8988T (cell line): Measurements from ENCODE around the gene PLA2G4A.

Source experiments
- DNase-seq: peaks from one replicate; pipeline ENCODE4 v3.0.0; 2011

The PLA2G4A gene

DNA sequence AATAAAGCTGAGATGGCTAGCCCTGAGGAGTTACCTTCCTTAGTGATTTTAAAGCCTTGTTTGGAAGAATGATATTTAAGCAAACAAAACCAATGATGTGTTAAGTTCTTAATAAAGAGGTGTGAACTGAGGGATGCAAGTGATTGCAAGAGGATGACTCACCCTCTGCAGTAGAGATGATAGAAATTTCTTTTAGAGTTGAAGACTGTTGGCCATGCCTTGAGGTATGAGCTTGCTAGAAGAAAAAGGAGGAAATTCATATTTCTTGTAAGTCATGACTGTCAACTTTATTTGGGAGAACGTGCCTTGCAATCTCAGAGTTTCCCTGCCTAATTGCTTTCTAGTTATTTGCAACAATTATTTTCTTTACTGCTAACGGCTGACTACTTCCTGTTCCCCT is 94.7 kb downstream of the PLA2G4A start:
- no peak for DNase-seq

GRCh38 chr1:186925881-186926669 is 97.3 kb downstream of the PLA2G4A start:
- no peak for DNase-seq

DNA sequence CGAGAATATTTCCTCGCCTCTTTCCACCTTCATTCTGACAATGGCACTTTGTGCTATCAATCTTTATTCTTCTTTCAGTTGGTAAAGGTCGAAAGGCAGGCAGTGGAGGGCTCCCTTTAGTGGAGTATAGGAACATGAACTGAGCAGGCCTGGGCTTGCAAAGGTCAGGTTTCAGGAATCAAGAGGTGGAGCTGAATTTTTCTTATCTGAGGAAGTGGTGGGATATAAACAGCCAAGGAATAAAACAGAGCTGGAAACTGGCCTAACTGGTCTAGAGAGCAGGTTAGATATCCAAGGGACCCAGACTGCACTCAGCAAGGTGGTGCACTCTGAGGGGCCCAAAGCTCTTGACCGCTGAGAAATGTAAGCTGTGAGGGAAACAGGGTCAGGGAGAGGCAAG is 99.1 kb downstream of the PLA2G4A start:
- no peak for DNase-seq

DNA sequence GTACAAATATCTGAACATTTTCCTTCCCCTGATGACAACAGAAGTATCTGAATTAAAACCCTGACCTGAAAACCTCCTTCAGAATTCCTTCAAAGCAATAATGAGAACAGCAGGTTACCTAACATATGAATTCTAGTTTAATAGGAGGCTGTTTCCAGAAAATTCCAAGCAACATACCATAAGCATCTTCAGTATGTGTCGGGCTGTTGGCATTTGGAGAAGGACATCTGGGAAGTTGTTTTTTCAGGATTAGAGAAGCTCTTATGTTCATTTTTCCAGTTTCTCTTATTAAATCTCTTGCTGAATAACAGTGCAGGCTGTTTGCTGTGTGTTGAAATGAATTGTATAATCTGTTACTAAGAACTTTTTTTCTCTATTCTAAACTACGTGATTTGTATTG is 101.5 kb downstream of the PLA2G4A start:
- DNase-seq, result no peak

DNA sequence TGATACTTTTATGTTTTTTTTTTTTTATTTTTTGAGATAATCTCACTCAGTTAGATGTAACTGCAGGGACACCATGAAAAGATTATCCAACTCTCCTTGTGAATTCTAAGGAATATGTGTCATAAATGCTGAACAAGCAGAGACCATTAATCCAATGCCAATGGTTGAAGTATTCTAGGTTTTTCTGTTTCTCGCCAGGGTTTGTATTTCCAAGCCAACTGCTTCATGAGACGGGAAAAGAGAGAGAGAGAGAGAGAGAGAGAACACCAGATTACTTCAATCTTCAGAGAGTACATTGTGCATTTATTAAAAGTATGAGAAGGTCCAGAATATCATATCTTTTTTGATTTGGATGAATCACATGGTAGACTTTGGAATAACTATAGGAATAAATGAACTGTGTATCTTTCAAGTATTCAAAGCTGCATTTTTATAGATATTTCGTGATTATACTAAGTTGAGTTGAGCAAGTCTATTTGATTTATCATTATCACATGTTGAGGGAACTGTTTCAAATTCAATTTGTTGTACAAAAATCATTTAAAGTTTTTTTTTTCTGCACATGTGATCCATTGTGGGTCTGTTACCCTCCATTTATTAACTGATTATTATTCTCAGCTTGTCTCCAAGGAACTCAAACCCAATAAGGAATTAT is 108.4 kb downstream of the PLA2G4A start:
- no peak for DNase-seq

- no peak for DNase-seq
Observed at GRCh38 chr1:186943891-186944686, 115.3 kb downstream of the PLA2G4A start.

- no peak for DNase-seq
Observed at GRCh38 chr1:186945146-186945545, 116.4 kb downstream of the PLA2G4A start.

- no peak for DNase-seq
Observed at GRCh38 chr1:186948535-186948934, 119.8 kb downstream of the PLA2G4A start.

GRCh38 chr1:186949173-186949572 is 120.4 kb downstream of the PLA2G4A start:
- no peak for DNase-seq

GRCh38 chr1:186950547-186950946 is 121.8 kb downstream of the PLA2G4A start:
- DNase-seq, result no peak

DNA sequence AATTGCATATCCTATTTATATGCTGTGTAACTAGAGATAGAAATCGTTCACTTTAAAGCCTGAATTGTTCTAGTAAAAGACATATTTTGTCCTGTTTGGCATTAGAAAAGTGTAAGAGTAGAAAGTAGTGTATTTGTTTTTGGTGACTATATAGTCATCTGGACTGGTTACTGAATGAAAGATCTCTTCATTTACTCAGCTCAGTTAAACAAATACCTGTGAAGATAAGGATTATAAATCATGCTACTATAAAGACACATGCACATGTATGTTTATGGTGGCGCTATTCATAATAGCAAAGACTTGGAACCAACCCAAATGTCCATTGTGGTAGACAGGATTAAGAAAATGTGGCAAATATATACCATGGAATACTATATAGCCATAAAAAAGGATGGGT is 125.1 kb downstream of the PLA2G4A start:
- no peak for DNase-seq

DNA sequence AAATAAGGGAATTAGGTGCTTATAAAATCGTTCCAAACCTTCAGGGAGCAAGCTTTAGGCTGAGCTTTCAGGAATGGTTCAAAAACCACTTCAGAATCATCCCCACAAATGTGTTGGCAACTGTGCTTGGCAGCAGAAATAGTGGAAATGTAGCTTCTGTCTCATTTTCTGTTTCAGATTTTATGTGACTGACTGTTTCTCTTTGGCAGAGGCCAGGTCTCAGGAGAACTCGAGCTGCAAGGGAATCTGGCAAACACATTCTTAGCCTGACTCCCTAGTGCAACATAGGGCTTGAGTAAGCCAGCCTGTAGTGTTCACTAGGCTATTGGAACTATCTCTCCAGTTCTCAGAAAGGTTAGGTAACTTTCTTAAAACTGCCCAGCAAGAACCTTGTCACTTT is 128.6 kb downstream of the PLA2G4A start:
- no peak for DNase-seq

- DNase-seq, result no peak
Observed at GRCh38 chr1:186958520-186958919, 129.8 kb downstream of the PLA2G4A start.

GRCh38 chr1:186960861-186961260 is 132.1 kb downstream of the PLA2G4A start:
- DNase-seq, result no peak

DNA sequence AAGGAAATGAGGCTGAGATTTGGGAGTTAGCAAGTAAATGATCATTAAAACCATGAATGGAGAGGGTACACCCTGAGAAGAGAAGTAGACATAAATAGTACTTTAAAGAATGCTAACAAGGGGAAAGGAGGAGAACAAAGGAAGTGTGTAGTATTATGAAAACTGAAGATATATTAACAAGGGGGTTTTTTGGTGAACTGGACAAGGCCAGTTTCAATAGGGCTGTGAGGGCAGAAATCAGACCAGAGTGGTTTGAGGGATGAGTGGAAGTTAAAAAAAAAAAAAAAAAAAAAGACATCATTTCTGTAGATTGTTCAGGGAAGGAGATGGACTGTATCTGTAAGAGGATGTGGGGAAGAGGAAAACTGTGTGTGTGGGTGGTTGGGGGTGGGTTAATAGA is 137.1 kb downstream of the PLA2G4A start:
- no peak for DNase-seq

GRCh38 chr1:186966456-186966855 is 137.7 kb downstream of the PLA2G4A start:
- DNase-seq, result no peak

DNA sequence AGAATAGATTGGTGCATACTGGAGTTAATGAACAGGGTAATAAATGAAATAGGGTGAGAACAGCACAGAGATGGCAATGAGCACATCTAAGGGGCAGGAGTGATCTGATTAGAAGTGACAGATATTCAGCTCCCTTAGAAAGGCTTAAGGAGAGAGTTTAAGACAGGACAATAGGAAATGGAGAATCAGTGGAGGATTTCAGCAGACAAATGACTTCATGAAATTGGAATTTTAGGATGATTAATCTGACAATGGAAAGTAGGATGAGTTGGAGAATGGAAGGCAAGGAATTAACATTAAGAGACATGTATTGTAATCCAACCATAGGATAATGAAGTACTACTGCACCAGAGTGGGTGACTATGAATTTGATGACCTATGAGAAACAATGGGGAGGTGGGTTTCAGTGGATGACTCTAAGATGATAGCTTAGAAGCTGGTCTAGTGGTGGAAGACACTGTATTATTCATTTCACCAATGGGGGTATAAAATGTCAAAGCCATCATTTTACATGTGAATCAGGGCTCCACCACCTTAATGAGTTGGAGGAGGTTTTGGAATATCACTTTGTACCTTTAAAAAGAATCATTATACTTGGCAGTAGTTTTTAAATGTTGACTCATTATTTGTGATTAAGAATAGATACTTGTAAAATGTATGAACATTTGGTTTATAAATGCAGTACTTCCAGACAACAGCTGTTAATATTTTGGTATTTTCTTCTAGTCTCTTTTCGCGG is 139.1 kb downstream of the PLA2G4A start:
- DNase-seq, result no peak

- DNase-seq, result no peak
Observed at GRCh38 chr1:186974774-186975181, 146.0 kb downstream of the PLA2G4A start.

- DNase-seq, result no peak
Observed at GRCh38 chr1:186975220-186975619, 146.5 kb downstream of the PLA2G4A start.

DNA sequence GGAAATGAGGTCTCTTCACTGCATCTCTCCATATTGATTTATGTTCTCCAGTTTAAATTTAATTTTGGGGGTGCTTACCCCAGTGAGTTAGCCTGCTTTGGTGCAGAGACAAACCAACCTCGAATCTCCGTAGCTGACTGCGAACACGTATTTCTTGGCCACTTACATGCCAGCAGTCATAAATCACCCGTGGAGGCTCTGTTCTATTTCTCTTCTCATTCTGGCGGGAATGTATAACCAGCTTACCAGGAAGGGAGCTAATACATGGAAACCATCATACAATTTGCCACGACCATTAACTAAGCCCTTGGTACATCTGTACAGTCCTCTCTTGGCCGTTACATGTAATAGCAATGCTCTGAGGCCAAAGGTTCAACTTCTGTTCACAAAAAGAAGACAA is 148.0 kb downstream of the PLA2G4A start:
- no peak for DNase-seq

- no peak for DNase-seq
Observed at GRCh38 chr1:186977266-186977957, 148.7 kb downstream of the PLA2G4A start.
